Measurements from ENCODE around the gene LSM11. TPM values are rescaled to one million over a fixed set of nuclear protein-coding genes. Genes with fewer than 3 reads are reported as not detected.

LSM11 gene
- total and polyA plus RNA-seq, 2 donors (not counting 1 experiment from before 2014, with no cell fraction given), result 1.00 to 4.2 TPM

- ATAC-seq (ENCODE audit: low read depth) (peak; percentile 84), DNase-seq (peak; percentile 93)
- peak within 1 kb of the TSS; percentile 67 to 94 (median 93) for H3K4me3 ChIP-seq (ENCODE audit: control extremely low read depth in 1 of 5, extremely low read depth in 1 of 5, insufficient read depth in 1 of 5, low read depth in 2 of 5, low read length in 4 of 5)
- Mint-ChIP-seq H3K4me1 (peaks cover 30% of the 10 kb centered on the region), H3K27me3 (no peaks in the 10 kb centered on the region), H3K4me3 (peak within 1 kb of the TSS; percentile 98), H3K9me3 (ENCODE audit: insufficient read depth) (no peaks in the 10 kb centered on the region), H3K27ac (peak within 1 kb of the TSS; percentile 99)
- TF ChIP-seq CTCF (IDR thresholded peaks at IDR 0.05), result no peak
- TF ChIP-seq EZH2 (IDR thresholded peaks at IDR 0.05; ENCODE audit: borderline replicate concordance, insufficient read depth, low read depth, low read length, poor library complexity, severe bottlenecking), result no peak
- no peaks in the 10 kb centered on the region for H3K27me3 ChIP-seq (replicated peaks in 1 of 4; ENCODE audit: control extremely low read depth in 1 of 4, control insufficient read depth in 3 of 4, insufficient read depth in 4 of 4, low read length in 3 of 4)
- H2AFZ ChIP-seq (ENCODE audit: insufficient read depth, low read depth, low read length, poor library complexity, severe bottlenecking), result peak within 1 kb of the TSS; percentile 83
- peak within 1 kb of the TSS; percentile 74 for H3K9ac ChIP-seq (ENCODE audit: low read length)
- WGBS (ENCODE audit: insufficient coverage), result under 1% methylated on average over 37 of the region's 47 CpGs
- peak within 1 kb of the TSS; percentile 92 to 94 for H3K27ac ChIP-seq (ENCODE audit: low read length in 2 of 2)
- POLR2A ChIA-PET, result interaction anchor here (1.0 kb wide), 1 partner anchor 9 kb away, joined by 5 read pairs; no protein-coding TSS in a partner anchor
- H3K4me1 ChIP-seq (ENCODE audit: control insufficient read depth in 2 of 2, insufficient read depth in 2 of 2, low read length in 2 of 2), result peaks cover 21 to 26% of the 10 kb centered on the region in 2 donors
- peaks cover 5 to 21% of the 10 kb centered on the region in 2 experiments for H3K36me3 ChIP-seq (replicated peaks in 1 of 2; ENCODE audit: control extremely low read depth in 1 of 2, control insufficient read depth in 1 of 2, extremely low read depth in 1 of 2, insufficient read depth in 2 of 2, low read length in 1 of 2)
- H3K79me2 ChIP-seq (ENCODE audit: control insufficient read depth, insufficient read depth, low read length), result no peaks in the 10 kb centered on the region
- no peaks in the 10 kb centered on the region for H4K20me1 ChIP-seq (ENCODE audit: control insufficient read depth, insufficient read depth, low read length, poor library complexity, severe bottlenecking)
- intact Hi-C loops (cut with micrococcal nuclease), result loop anchor here (1.0 to 5.0 kb wide), 6 partner anchors 12 to 1476 kb away; partner anchors contain the start of genes LSM11 and RNF145
- CTCF ChIA-PET, result interaction anchor here (0.7 to 5.9 kb wide), 8 partner anchors 10 to 403 kb away, joined by 3 to 46 read pairs (median 5); partner anchors contain the start of gene LSM11
- H3K9me3 ChIP-seq (ENCODE audit: control extremely low read depth in 1 of 3, control insufficient read depth in 2 of 3, insufficient read depth in 1 of 3, low read length in 2 of 3), result no peaks in the 10 kb centered on the region
- peak within 1 kb of the TSS; percentile 73 for H3K4me2 ChIP-seq (replicated peaks; ENCODE audit: low read depth, low read length, poor library complexity, severe bottlenecking)
Measured at GRCh38 chr5:157731272-157732129, 12.0 kb upstream of the LSM11 start, which contains the start of gene THG1L. Gene THG1L, plus strand, starts transcription at chr5:157731420. Its CDS starts 21 bp downstream, at chr5:157731441.

Data from B cell (primary cell).